Measurements from ENCODE around the gene GPR137B.
A peak's percentile ranks its signal among the peaks of the same experiment; 100 is the strongest.

The GPR137B gene

GRCh38 chr1:236143104-236143948, 987 bp downstream of the GPR137B start:
- H3K4me3 ChIP-seq: peak overlapping the region; percentile 83
- peak overlapping the region; percentile 81 for H3K9ac ChIP-seq

GRCh38 chr1:236144033-236144432, 1.7 kb downstream of the GPR137B start:
- Histone ChIP-seq H3K27ac (no peak overlapping the region), H4K20me1 (peaks cover 62% of the 10 kb centered on the region), H3K36me3 (no peaks in the 10 kb centered on the region; the same call in 1 of the 2 replicates), H3K4me1 (peaks cover 41% of the 10 kb centered on the region), H3K4me2 (peak overlapping the region; percentile 99), H3K9me3 (no peaks in the 10 kb centered on the region), H3K9ac (no peak overlapping the region), H3K4me3 (peak overlapping the region; percentile 83), H3K27me3 (peaks cover 23% of the 10 kb centered on the region)
- no peak for TF ChIP-seq Cebpa-rat (IDR thresholded peaks at IDR 0.05)

More at GRCh38 chr1:236143104-236143948, 987 bp downstream of the GPR137B start:
- no peak for TF ChIP-seq Cebpa-rat (IDR thresholded peaks at IDR 0.05)
- peaks cover 55% of the 10 kb centered on the region for H4K20me1 ChIP-seq
- peaks cover 34% of the 10 kb centered on the region for H3K4me1 ChIP-seq
- H3K27me3 ChIP-seq: peaks cover 26% of the 10 kb centered on the region
- H3K9me3 ChIP-seq: no peaks in the 10 kb centered on the region
- H3K36me3 ChIP-seq: no peaks in the 10 kb centered on the region; the same call in 1 of the 2 replicates
- peak overlapping the region; percentile 69 for H3K27ac ChIP-seq
- peak overlapping the region; percentile 99 for H3K4me2 ChIP-seq

DNA sequence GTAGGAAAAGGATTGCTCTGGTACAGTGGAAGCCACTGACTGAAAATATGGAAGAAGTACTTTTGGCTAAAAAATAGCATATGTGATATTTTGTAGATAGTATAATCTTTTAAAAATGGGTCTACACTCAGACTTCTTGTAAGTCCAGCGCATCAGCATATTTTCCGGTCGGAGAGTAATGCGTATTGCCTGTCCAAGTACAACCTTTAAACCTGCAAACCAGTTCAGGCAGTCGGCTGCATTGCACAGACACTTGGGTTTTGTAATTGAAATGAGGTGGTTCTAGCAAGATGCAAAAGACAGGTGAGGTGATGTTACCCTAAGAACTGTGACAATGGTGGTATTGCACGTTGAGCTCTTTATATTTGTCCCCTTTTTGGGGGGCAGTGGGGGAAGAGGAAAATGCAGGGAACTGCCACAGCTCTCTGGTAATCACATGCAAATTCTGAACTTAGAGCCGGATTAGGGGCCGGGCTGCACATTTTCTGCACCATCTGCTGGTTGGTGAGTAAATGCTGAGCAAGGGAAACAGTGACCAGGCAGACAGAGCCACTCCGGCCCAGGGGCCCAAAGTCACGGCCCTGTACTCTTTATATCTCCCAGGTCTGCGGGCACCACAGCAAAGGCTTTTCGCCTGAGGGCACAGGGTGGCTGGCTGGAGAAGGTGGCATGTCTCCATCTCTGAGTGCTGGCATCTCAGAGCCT, 2.3 kb downstream of the GPR137B start:
- H3K4me2 ChIP-seq: peak overlapping the region; percentile 99
- peaks cover 23% of the 10 kb centered on the region for H3K27me3 ChIP-seq
- H4K20me1 ChIP-seq: peaks cover 68% of the 10 kb centered on the region
- no peaks in the 10 kb centered on the region for H3K9me3 ChIP-seq
- no peak overlapping the region for H3K9ac ChIP-seq
- no peak for TF ChIP-seq Cebpa-rat (IDR thresholded peaks at IDR 0.05)
- no peak overlapping the region for H3K27ac ChIP-seq
- 0 out of 2 replicates have a peak overlapping the region, but pooled peaks have one; percentile 83 for H3K4me3 ChIP-seq
- no peaks in the 10 kb centered on the region; the same call in 1 of the 2 replicates for H3K36me3 ChIP-seq
- peaks cover 47% of the 10 kb centered on the region for H3K4me1 ChIP-seq

DNA sequence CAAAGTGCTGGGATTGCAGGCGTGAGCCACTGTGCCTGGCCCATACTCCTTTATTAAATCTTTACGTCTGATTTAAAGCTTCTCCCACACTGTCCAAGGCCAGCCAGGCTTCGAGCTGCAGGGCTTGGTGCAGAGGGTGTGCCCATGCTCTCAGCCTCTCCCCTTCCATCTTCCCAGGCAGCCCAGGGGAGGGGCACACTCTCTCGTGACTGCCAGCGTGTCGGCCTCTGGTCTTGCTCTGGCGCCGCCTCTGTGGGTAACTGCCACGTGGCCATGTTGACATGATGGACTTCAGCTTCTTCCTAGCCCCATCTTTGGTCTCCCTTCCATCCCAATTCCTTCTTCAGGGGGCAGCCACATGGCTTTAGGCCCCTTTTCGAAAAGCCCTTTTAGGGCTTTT, 4.7 kb downstream of the GPR137B start:
- no peak overlapping the region for H3K4me3 ChIP-seq
- H3K9me3 ChIP-seq: no peaks in the 10 kb centered on the region
- no peaks in the 10 kb centered on the region for H3K27me3 ChIP-seq
- H3K4me2 ChIP-seq: no peak overlapping the region
- no peak for TF ChIP-seq Cebpa-rat (IDR thresholded peaks at IDR 0.05)
- no peaks in the 10 kb centered on the region; the same call in 1 of the 2 replicates for H3K36me3 ChIP-seq
- H4K20me1 ChIP-seq: peaks cover 92% of the 10 kb centered on the region
- H3K4me1 ChIP-seq: peaks cover 55% of the 10 kb centered on the region
- no peak overlapping the region for H3K9ac ChIP-seq
- no peak overlapping the region for H3K27ac ChIP-seq

GRCh38 chr1:236147521-236148469, 5.5 kb downstream of the GPR137B start:
- Histone ChIP-seq H3K4me1 (peaks cover 55% of the 10 kb centered on the region), H3K4me3 (no peak overlapping the region), H3K9ac (no peak overlapping the region), H3K9me3 (no peaks in the 10 kb centered on the region), H3K4me2 (no peak overlapping the region), H3K27ac (no peak overlapping the region), H4K20me1 (peaks cover 100% of the 10 kb centered on the region), H3K36me3 (no peaks in the 10 kb centered on the region; the same call in 1 of the 2 replicates), H3K27me3 (no peaks in the 10 kb centered on the region)
- TF ChIP-seq Cebpa-rat (IDR thresholded peaks at IDR 0.05): no peak

DNA sequence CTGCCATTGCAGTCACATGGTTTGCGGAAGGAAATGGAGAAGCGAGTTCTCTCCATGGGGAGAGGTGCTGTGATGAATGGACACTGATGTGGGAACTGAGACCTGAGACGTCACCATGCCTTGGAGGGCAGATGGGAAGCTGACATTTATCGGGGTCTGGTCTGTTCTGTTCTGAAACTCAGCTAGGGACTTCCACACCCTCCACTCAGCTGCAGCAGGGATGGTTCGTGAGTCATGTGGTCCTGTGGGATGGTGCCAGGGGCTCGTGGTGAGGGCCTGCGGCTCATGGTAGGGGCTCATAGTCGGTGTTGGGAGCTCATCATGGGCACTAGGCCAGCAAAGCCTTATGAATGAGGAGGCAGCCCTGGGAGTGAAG, 6.1 kb downstream of the GPR137B start:
- Histone ChIP-seq H3K9me3 (no peaks in the 10 kb centered on the region), H3K36me3 (no peaks in the 10 kb centered on the region; the same call in 1 of the 2 replicates), H3K4me3 (no peak overlapping the region), H3K27ac (no peak overlapping the region), H3K4me1 (peaks cover 51% of the 10 kb centered on the region), H3K27me3 (no peaks in the 10 kb centered on the region), H4K20me1 (peaks cover 100% of the 10 kb centered on the region), H3K9ac (no peak overlapping the region), H3K4me2 (no peak overlapping the region)
- TF ChIP-seq Cebpa-rat (IDR thresholded peaks at IDR 0.05): no peak

- no peak overlapping the region for H3K27ac ChIP-seq
- H3K9me3 ChIP-seq: no peaks in the 10 kb centered on the region
- TF ChIP-seq Cebpa-rat (IDR thresholded peaks at IDR 0.05): no peak
- no peak overlapping the region; the same call in 1 of the 2 replicates for H3K4me2 ChIP-seq
- H4K20me1 ChIP-seq: peaks cover 100% of the 10 kb centered on the region
- no peak overlapping the region for H3K9ac ChIP-seq
- H3K36me3 ChIP-seq: no peaks in the 10 kb centered on the region; the same call in 1 of the 2 replicates
- H3K4me3 ChIP-seq: no peak overlapping the region
- H3K27me3 ChIP-seq: no peaks in the 10 kb centered on the region
- peaks cover 46% of the 10 kb centered on the region for H3K4me1 ChIP-seq
These were observed 6.8 kb downstream of the GPR137B start for GRCh38 chr1:236149003-236149595.

GRCh38 chr1:236149696-236150228, 7.4 kb downstream of the GPR137B start:
- no peak for TF ChIP-seq Cebpa-rat (IDR thresholded peaks at IDR 0.05)
- Histone ChIP-seq H3K4me3 (no peak overlapping the region), H3K36me3 (no peaks in the 10 kb centered on the region; the same call in 1 of the 2 replicates), H3K27me3 (no peaks in the 10 kb centered on the region), H3K9me3 (no peaks in the 10 kb centered on the region), H3K4me1 (peaks cover 46% of the 10 kb centered on the region), H3K4me2 (peak overlapping the region; percentile 42), H3K27ac (no peak overlapping the region), H4K20me1 (peaks cover 100% of the 10 kb centered on the region), H3K9ac (no peak overlapping the region)

All from BLaER1 (cell line).